HFF-Myc (cell line): ENCODE results near the gene CYP17A1.

Source experiments
- DNase-seq: peaks from one replicate; pipeline ENCODE4 v3.0.0-alpha.2; 2011; ENCODE audit warnings: low read depth; ENCODE audit errors: extremely low read depth
- H3K4me3 ChIP-seq: replicated peaks from 2 replicates; pipeline ENCODE4 v1.5.1; 2011; ENCODE audit warnings: low read depth, mild to moderate bottlenecking, control low read depth, low read length
- TF ChIP-seq, protein P1 (sequence below): IDR thresholded peaks from 2 replicates; pipeline ENCODE4 v1.5.1; 2012; ENCODE audit warnings: mild to moderate bottlenecking, low read depth, low read length, control low read depth; ENCODE audit errors: missing control alignments

Gene CYP17A1

DNA sequence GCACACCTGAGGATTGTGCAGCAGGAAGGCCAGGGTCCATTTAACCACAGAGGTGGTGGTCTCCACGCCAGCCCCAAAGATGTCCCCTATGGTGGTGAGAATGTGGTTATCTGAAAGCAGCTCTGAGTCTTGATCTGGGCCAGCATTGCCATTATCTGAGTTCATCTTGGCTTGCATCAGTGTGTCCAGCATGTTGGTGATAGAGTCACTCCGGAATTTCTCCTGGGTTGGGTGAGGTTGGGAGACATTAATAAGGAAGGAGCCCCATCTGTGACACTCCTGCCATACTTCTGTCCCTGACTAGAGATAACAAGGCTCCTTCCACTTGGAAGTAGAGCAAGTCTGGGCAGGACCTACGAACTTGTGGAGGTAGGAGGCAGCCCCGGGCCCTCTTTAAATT, 4.2 kb downstream of the CYP17A1 start:
- TF ChIP-seq, protein P1, sequence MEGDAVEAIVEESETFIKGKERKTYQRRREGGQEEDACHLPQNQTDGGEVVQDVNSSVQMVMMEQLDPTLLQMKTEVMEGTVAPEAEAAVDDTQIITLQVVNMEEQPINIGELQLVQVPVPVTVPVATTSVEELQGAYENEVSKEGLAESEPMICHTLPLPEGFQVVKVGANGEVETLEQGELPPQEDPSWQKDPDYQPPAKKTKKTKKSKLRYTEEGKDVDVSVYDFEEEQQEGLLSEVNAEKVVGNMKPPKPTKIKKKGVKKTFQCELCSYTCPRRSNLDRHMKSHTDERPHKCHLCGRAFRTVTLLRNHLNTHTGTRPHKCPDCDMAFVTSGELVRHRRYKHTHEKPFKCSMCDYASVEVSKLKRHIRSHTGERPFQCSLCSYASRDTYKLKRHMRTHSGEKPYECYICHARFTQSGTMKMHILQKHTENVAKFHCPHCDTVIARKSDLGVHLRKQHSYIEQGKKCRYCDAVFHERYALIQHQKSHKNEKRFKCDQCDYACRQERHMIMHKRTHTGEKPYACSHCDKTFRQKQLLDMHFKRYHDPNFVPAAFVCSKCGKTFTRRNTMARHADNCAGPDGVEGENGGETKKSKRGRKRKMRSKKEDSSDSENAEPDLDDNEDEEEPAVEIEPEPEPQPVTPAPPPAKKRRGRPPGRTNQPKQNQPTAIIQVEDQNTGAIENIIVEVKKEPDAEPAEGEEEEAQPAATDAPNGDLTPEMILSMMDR: no peak
- no peak for DNase-seq

DNA sequence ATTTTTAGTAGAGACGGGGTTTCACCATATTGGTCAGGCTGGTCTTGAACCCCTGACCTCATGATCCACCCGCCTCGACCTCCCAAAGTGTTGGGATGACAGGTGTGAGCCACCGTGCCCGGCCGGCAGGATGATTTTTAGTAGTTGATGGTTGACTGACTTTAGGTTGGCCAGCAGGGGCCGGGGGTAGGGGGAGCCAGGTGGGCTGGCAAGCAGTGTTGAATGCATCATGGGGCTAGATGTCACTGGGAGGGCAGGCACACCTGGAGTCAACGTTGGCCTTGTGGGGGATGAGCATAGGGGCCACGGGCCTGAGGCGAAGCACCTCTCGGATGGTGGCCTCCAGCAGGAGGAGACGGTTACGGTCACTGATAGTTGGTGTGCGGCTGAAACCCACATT, 5.0 kb downstream of the CYP17A1 start:
- no peak overlapping the region for H3K4me3 ChIP-seq
- TF ChIP-seq, protein P1: no peak
- no peak for DNase-seq

More for the DNA sequence above, 4.2 kb downstream of the CYP17A1 start:
- H3K4me3 ChIP-seq: no peak overlapping the region

DNA sequence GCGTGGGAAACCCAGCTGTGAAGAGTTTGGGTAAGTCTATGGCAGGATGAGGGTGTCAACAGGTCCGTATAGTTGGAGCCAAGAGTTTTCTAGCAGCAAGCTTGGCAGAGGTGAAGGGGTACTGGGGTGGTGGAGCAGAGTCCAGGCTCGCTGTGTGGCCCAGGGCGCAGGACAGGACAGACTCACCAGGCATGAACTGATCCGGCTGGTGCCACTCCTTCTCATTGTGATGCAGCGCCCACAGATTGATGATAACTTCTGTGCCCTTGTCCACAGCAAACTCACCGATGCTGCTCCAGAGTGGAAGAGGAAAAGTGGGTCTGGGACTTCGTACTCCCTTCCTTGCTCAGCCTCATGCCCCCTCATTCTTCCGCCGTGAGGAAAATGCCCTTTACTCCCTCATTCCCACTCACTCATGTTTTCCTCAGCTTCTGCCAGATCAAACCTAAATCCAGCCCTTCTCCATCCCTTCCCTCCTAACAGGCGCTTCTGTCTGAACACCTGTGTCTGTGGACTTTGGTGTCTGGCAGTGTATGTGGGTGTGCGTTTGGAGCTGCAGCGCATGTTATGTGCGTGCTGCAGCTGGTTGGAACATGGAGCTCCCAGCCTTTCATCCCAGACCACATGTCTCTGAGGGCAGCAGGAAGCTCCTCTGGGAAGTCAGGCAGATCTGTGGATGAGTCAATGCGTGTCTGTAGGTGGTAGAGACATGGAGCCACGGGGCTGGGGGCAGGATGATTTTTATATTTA, 5.7 kb downstream of the CYP17A1 start:
- TF ChIP-seq, protein P1: no peak
- peak; percentile 47 for DNase-seq
- no peak overlapping the region for H3K4me3 ChIP-seq

DNA sequence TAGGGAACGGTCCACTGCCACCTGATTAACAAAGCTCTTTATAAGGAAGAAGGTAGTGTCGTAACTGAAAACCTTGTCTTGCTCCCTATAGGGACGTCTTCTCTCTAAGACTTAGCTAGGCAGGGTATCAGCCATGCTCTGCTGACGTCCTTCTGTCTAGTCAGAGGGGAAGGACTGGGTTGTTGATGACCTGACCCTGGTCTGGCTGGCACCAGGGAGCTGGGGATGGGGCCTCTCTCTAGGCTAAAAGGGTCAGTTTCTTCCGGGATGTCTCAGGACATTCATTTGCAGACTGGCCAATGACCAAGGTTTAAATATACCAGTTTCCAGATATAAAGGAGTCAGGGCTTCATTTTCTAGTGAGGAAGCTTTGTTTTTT, 9.6 kb downstream of the CYP17A1 start:
- no peak overlapping the region for H3K4me3 ChIP-seq
- TF ChIP-seq, protein P1: no peak
- DNase-seq: no peak

DNA sequence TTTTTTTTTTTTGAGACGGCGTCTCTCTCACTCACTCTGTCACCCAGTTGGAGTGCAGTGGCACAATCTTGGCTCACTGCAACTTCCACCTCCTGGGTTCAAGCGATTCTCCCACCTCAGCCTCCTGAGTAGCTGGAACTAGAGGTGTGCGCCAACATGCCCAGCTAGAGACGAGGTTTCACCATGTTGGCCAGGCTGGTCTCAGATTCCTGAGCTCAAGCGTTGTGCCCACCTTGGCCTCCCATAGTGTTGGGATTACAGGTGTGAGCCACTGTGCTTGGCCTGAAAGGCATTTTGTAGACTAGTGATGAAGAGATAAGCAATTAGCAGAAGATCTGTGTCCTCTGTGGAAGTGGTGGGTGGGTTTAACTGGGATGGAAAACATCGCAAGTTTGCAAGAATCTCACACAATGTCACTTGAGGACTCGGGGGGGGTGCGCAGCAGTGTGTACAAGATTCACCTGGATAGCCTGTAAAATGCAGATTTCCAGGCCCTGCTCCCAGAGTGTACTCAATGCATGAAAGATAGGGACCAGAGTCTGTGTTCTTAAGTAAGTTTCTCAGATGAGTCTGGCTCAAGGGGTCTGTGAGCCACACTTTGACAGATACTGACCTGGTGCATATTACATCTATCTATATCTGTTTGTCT, 10.9 kb downstream of the CYP17A1 start:
- TF ChIP-seq, protein P1: no peak
- H3K4me3 ChIP-seq: no peak overlapping the region
- no peak for DNase-seq

DNA sequence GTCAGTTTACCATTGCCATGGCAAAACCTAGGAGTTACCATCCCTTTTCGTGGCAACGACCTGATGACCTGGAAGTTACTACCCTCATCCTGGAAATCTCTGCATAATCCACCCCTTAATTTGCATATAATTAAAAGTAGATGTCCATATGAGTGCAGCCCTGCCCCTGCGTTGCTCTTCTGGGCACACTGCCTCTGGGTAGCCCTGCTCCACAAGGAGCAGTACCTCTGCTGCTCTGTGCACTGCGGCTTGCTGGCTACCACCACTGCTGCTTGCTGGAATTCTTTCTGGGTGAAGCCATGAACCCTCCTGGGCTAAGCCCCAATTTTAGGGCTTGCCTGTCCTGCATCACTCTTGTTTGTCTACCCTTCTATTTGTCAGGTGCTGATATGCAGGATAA, 12.5 kb downstream of the CYP17A1 start:
- TF ChIP-seq, protein P1: no peak
- no peak for DNase-seq
- no peak overlapping the region for H3K4me3 ChIP-seq
